HepG2 (cell line): ENCODE data around the gene APOA1. TPM values are rescaled to one million over a fixed set of nuclear protein-coding genes. Genes with fewer than 3 reads are reported as not detected.
A peak's percentile ranks its signal among the peaks of the same experiment; 100 is the strongest.

Source experiments
- ARID5B ChIP-seq: IDR thresholded peaks from 2 replicates; pipeline ENCODE4 v1.4.0; 2020; ENCODE audit warnings: mild to moderate bottlenecking, missing genetic modification reagents
- ARNTL ChIP-seq: sonication (generic); formaldehyde crosslinking; IDR thresholded peaks from 2 replicates; pipeline ENCODE4 v1.4.0; 2020; ENCODE audit warnings: mild to moderate bottlenecking, missing genetic modification reagents
- ELF3 ChIP-seq: IDR thresholded peaks from 2 replicates; pipeline ENCODE4 v1.6.1; 2016; ENCODE audit warnings: missing genetic modification reagents, missing compliant biosample characterization
- FOXA3 ChIP-seq: IDR thresholded peaks from 2 replicates; pipeline ENCODE4 v1.6.1; 2016; ENCODE audit warnings: missing genetic modification reagents, missing compliant biosample characterization
- GMEB2 ChIP-seq: IDR thresholded peaks from 2 replicates; pipeline ENCODE4 v1.6.1; 2016; ENCODE audit warnings: missing biosample characterization, missing genetic modification reagents, low read depth
- IKZF1 ChIP-seq: fragments of 450-650 bp; IDR thresholded peaks from 2 replicates; pipeline ENCODE4 v1.7.1; 2016
- JUND ChIP-seq: sonication (generic); formaldehyde crosslinking; IDR thresholded peaks from 2 replicates; pipeline ENCODE4 v1.8.0; 2022; ENCODE audit warnings: mild to moderate bottlenecking, missing genetic modification reagents
- NCOR1 ChIP-seq: fragments of 200-600 bp; sonication (generic); IDR thresholded peaks from 2 replicates; pipeline ENCODE4 v1.7.0; 2017; ENCODE audit warnings: antibody characterized with exemption, low read length, borderline replicate concordance
- NFKB2 ChIP-seq: sonication (generic); formaldehyde crosslinking; IDR thresholded peaks from 2 replicates; pipeline ENCODE4 v1.4.0; 2020; ENCODE audit warnings: missing genetic modification reagents, borderline replicate concordance
- NRL ChIP-seq: sonication (generic); formaldehyde crosslinking; IDR thresholded peaks from 2 replicates; pipeline ENCODE4 v1.5.0; 2020; ENCODE audit warnings: missing genetic modification reagents, mild to moderate bottlenecking, moderate library complexity, borderline replicate concordance
- SNAPC2 ChIP-seq: sonication (generic); formaldehyde crosslinking; IDR thresholded peaks from 2 replicates; pipeline ENCODE4 v1.8.1; 2022; ENCODE audit warnings: mild to moderate bottlenecking, missing genetic modification reagents
- SP4 ChIP-seq: sonication (generic); formaldehyde crosslinking; IDR thresholded peaks from 2 replicates; pipeline ENCODE4 v1.8.1; 2023; ENCODE audit warnings: mild to moderate bottlenecking, missing genetic modification reagents
- STAT6 ChIP-seq: sonication (generic); formaldehyde crosslinking; IDR thresholded peaks from 2 replicates; pipeline ENCODE4 v1.4.0; 2020; ENCODE audit warnings: missing genetic modification reagents, mild to moderate bottlenecking, borderline replicate concordance
- ZNF143 ChIP-seq: sonication (generic); formaldehyde crosslinking; IDR thresholded peaks from 2 replicates; pipeline ENCODE4 v1.4.0; 2020; ENCODE audit warnings: missing genetic modification reagents
- ZNF253 ChIP-seq: sonication (generic); formaldehyde crosslinking; IDR thresholded peaks from 2 replicates; pipeline ENCODE4 v1.8.0; 2022; ENCODE audit warnings: mild to moderate bottlenecking, missing genetic modification reagents, borderline replicate concordance
- ZNF431 ChIP-seq: sonication (generic); formaldehyde crosslinking; IDR thresholded peaks from 2 replicates; pipeline ENCODE4 v1.9.0; 2022; ENCODE audit warnings: missing genetic modification reagents, low read depth, mild to moderate bottlenecking, borderline replicate concordance
- ZNF441 ChIP-seq: sonication (generic); formaldehyde crosslinking; IDR thresholded peaks from 2 replicates; pipeline ENCODE4 v1.7.0; 2021; ENCODE audit warnings: missing genetic modification reagents, borderline replicate concordance
- ZNF678 ChIP-seq: sonication (generic); formaldehyde crosslinking; IDR thresholded peaks from 2 replicates; pipeline ENCODE4 v1.4.0; 2020; ENCODE audit warnings: mild to moderate bottlenecking, missing genetic modification reagents
- ZNF704 ChIP-seq: sonication (generic); formaldehyde crosslinking; IDR thresholded peaks from 2 replicates; pipeline ENCODE4 v1.8.1; 2023; ENCODE audit warnings: mild to moderate bottlenecking, inconsistent platforms, moderate library complexity, missing genetic modification reagents, borderline replicate concordance
- ZSCAN20 ChIP-seq: sonication (generic); formaldehyde crosslinking; IDR thresholded peaks from 2 replicates; pipeline ENCODE4 v1.4.0; 2020; ENCODE audit warnings: missing genetic modification reagents, mild to moderate bottlenecking, borderline replicate concordance
- polyA plus RNA-seq, 8 experiments: library from polyadenylated mRNA; depleted of rRNA in 3 of 8; stranded (reverse) in 7 of 8; unstranded in 1 of 8; fragments of >200 nt; fragmentation: Illumina TruSeq in 4 of 8; extraction: Trizol in 4 of 8; gene quantifications; 2 replicates each; pipeline versions ENCODE4 v1.2.1 to v1.2.3, GENCODE V29; 2011 to 2016; ENCODE audit warnings: low read depth in 4 of 8, missing spikeins in 1 of 8, mixed read lengths in 1 of 8; ENCODE audit not compliant: insufficient read depth in 1 of 8
- total RNA-seq, 5 experiments: library from RNA; depleted of rRNA; stranded (reverse); fragments of >200 nt; fragmentation: Illumina TruSeq; extraction: Trizol; gene quantifications; 2 replicates each; pipeline ENCODE4 v1.2.3, GENCODE V29; 2016; ENCODE audit warnings: low read depth in 1 of 5

The APOA1 gene
- total and polyA plus RNA-seq, 2 of the 13 experiments (the other 11 are each of a cell fraction or from before 2014, with no cell fraction given): 1,973 to 5,485 TPM

GRCh38 chr11:116837231-116838091, at the start of gene APOA1 (continued):
- TF ChIP-seq GMEB2 (CRISPR knock-in tag): no peak
- no peak for TF ChIP-seq ZNF704 (CRISPR knock-in tag)
- TF ChIP-seq FOXA3: peak; percentile 89
- TF ChIP-seq NCOR1: peak; percentile 92
- peak; percentile 60 for TF ChIP-seq NFKB2 (CRISPR knock-in tag)
- peak; percentile 65 for TF ChIP-seq ARNTL (CRISPR knock-in tag)
- no peak for TF ChIP-seq JUND (CRISPR knock-in tag)
- TF ChIP-seq NRL (CRISPR knock-in tag): peak; percentile 80
- TF ChIP-seq ELF3: peak; percentile 78
- no peak for TF ChIP-seq IKZF1
- 0 out of 2 replicates have a peak, but pooled peaks have one; percentile 44 for TF ChIP-seq SNAPC2 (CRISPR knock-in tag)
- TF ChIP-seq ZNF441 (CRISPR knock-in tag): peak; percentile 67; the same call in 1 of the 2 replicates
- TF ChIP-seq ZNF143 (CRISPR knock-in tag): no peak
- 0 out of 2 replicates have a peak, but pooled peaks have one; percentile 63 for TF ChIP-seq ZNF253
- TF ChIP-seq SP4 (CRISPR knock-in tag): no peak
- TF ChIP-seq ZNF431 (CRISPR knock-in tag): peak; percentile 81; the same call in 1 of the 2 replicates
- peak; percentile 77 for TF ChIP-seq ARID5B (CRISPR knock-in tag)
- TF ChIP-seq STAT6 (CRISPR knock-in tag): peak; percentile 77
- TF ChIP-seq ZNF678: no peak
- TF ChIP-seq ZSCAN20 (CRISPR knock-in tag): peak; percentile 87
